Natural killer cell (primary cell): ENCODE data around the gene DHH. TPM values are rescaled to one million over a fixed set of nuclear protein-coding genes. Genes with fewer than 3 reads are reported as not detected.

Source experiments
- ATAC-seq, 3 donors: fragments of 150-1000 bp in 2 of 3; fragments of 200-7000 bp in 1 of 3; cut with Tn5 transposase; 1 replicate in 1 of 3; 2 replicates in 2 of 3; pipeline ENCODE4 v1.10.0; 2021; ENCODE audit warnings: mild to moderate bottlenecking in 2 of 3, moderate library complexity in 2 of 3
- DNase-seq, 2 donors: peaks; one replicate each; pipeline versions ENCODE4 v3.0.0 to v3.0.0-alpha.2; 2013 to 2021; ENCODE audit warnings: mixed read lengths in 1 of 2
- H3K27ac ChIP-seq: one replicate; pipeline ENCODE4 v1.5.1; 2013; ENCODE audit warnings: mild to moderate bottlenecking, low read length
- H3K27me3 ChIP-seq: one replicate; pipeline ENCODE4 v1.6.1; 2013; ENCODE audit warnings: low read length; ENCODE audit not compliant: control insufficient read depth, insufficient read depth
- H3K36me3 ChIP-seq: one replicate; pipeline ENCODE4 v1.6.1; 2013; ENCODE audit warnings: low read length; ENCODE audit not compliant: control insufficient read depth, insufficient read depth
- H3K4me1 ChIP-seq: one replicate; pipeline ENCODE4 v1.6.1; 2013; ENCODE audit warnings: low read length; ENCODE audit not compliant: control insufficient read depth, insufficient read depth
- H3K4me3 ChIP-seq: one replicate; pipeline ENCODE4 v1.5.1; 2013; ENCODE audit warnings: low read length
- H3K9me3 ChIP-seq: one replicate; pipeline ENCODE4 v1.6.1; 2013; ENCODE audit warnings: low read length; ENCODE audit not compliant: control insufficient read depth, insufficient read depth
- H3K27ac Mint-ChIP-seq, 2 donors: one replicate each; pipeline ENCODE4 v1.8.0; 2022; ENCODE audit warnings: mild to moderate bottlenecking in 2 of 2, mixed read lengths in 2 of 2, moderate library complexity in 1 of 2
- H3K27me3 Mint-ChIP-seq, 2 donors: one replicate each; pipeline ENCODE4 v1.8.0; 2022; ENCODE audit warnings: low read depth in 2 of 2, mixed read lengths in 2 of 2
- H3K36me3 Mint-ChIP-seq: one replicate; pipeline ENCODE4 v1.8.0; 2022; ENCODE audit warnings: mixed read lengths
- H3K4me1 Mint-ChIP-seq, 2 donors: one replicate each; pipeline ENCODE4 v1.8.0; 2022; ENCODE audit warnings: mixed read lengths in 2 of 2
- H3K4me3 Mint-ChIP-seq: one replicate; pipeline ENCODE4 v1.8.0; 2022; ENCODE audit warnings: mild to moderate bottlenecking, moderate library complexity, mixed read lengths
- H3K9me3 Mint-ChIP-seq, 2 donors: one replicate each; pipeline ENCODE4 v1.8.0; 2022; ENCODE audit warnings: mixed read lengths in 2 of 2
- WGBS: methylation state at CpG from one replicate; pipeline ENCODE4 v1.1.7; 2013; ENCODE audit warnings: missing lambda C conversion rate; ENCODE audit not compliant: insufficient coverage; 5-methylcytosine and 5-hydroxymethylcytosine counted together
- intact Hi-C: fragments of 100-400 bp; cut with micrococcal nuclease; formaldehyde crosslinking; loops from one replicate; pipeline ENCODE4 v1.14.2; 2022
- total RNA-seq, 4 donors: library from RNA; stranded (reverse); fragments of 120-200 nt in 1 of 4; gene quantifications; one replicate each; pipeline versions ENCODE4 v1.2.3 to v1.2.4, GENCODE V29; 2013 to 2022
- TF ChIP-seq, protein P1 (sequence below): fragments of 200-600 bp; IDR thresholded peaks from one replicate; pipeline ENCODE4 v1.8.0; 2022; ENCODE audit warnings: antibody characterized with exemption

Gene DHH
- total RNA-seq, 3 donors from 2014 or later (not counting 1 experiment from before 2014, with no cell fraction given), result 0.39 to 0.80 (median 0.45) TPM

DNA sequence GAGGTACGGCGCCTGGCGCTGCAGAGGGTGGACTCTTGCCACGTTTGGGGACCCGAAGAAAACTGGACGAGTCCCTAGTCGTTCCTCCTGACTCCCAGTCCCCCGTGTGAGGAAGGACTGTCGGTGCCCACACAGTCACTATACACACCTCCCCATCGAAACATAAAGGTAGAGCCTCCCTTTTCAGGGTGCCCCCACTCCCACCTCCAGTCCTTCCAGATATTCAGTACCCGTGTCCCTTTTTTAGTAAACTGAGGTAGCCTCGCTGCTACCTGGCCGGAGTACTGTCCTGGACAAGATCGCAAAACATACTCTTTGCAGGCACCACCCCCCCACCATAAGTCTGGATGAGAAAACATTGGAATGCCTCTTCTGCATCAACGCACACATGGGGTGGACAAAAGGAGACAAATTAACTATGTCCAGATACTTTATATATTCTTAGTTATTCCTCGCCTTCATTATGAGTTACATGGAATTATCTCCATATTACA lies 33.4 kb downstream of the DHH start:
- H3K4me1 ChIP-seq, result peaks cover 40% of the 10 kb centered on the region
- 12% methylated on average over 14 of the region's 16 CpGs for WGBS
- no peaks in the 10 kb centered on the region for H3K27me3 ChIP-seq
- peak overlapping the region; percentile 91 for H3K4me3 Mint-ChIP-seq
- H3K27ac Mint-ChIP-seq, result peak overlapping the region; percentile 87 to 92
- no peaks in the 10 kb centered on the region for H3K9me3 ChIP-seq
- H3K27me3 Mint-ChIP-seq, result no peaks in the 10 kb centered on the region
- DNase-seq, result no peak
- peaks cover 50% of the 10 kb centered on the region in 2 donors for H3K4me1 Mint-ChIP-seq
- TF ChIP-seq, protein P1, sequence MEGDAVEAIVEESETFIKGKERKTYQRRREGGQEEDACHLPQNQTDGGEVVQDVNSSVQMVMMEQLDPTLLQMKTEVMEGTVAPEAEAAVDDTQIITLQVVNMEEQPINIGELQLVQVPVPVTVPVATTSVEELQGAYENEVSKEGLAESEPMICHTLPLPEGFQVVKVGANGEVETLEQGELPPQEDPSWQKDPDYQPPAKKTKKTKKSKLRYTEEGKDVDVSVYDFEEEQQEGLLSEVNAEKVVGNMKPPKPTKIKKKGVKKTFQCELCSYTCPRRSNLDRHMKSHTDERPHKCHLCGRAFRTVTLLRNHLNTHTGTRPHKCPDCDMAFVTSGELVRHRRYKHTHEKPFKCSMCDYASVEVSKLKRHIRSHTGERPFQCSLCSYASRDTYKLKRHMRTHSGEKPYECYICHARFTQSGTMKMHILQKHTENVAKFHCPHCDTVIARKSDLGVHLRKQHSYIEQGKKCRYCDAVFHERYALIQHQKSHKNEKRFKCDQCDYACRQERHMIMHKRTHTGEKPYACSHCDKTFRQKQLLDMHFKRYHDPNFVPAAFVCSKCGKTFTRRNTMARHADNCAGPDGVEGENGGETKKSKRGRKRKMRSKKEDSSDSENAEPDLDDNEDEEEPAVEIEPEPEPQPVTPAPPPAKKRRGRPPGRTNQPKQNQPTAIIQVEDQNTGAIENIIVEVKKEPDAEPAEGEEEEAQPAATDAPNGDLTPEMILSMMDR, result no peak
- H3K36me3 ChIP-seq, result peaks cover under 1% of the 10 kb centered on the region
- no peaks in the 10 kb centered on the region for H3K9me3 Mint-ChIP-seq
- no peak for ATAC-seq
- intact Hi-C loops, result loop anchor here (5.0 kb wide), 1 partner anchor 51 kb away; the partner anchor contains the start of gene LMBR1L
- H3K36me3 Mint-ChIP-seq, result no peaks in the 10 kb centered on the region
- H3K27ac ChIP-seq, result peak overlapping the region; percentile 77
- H3K4me3 ChIP-seq, result peak overlapping the region; percentile 68

DNA sequence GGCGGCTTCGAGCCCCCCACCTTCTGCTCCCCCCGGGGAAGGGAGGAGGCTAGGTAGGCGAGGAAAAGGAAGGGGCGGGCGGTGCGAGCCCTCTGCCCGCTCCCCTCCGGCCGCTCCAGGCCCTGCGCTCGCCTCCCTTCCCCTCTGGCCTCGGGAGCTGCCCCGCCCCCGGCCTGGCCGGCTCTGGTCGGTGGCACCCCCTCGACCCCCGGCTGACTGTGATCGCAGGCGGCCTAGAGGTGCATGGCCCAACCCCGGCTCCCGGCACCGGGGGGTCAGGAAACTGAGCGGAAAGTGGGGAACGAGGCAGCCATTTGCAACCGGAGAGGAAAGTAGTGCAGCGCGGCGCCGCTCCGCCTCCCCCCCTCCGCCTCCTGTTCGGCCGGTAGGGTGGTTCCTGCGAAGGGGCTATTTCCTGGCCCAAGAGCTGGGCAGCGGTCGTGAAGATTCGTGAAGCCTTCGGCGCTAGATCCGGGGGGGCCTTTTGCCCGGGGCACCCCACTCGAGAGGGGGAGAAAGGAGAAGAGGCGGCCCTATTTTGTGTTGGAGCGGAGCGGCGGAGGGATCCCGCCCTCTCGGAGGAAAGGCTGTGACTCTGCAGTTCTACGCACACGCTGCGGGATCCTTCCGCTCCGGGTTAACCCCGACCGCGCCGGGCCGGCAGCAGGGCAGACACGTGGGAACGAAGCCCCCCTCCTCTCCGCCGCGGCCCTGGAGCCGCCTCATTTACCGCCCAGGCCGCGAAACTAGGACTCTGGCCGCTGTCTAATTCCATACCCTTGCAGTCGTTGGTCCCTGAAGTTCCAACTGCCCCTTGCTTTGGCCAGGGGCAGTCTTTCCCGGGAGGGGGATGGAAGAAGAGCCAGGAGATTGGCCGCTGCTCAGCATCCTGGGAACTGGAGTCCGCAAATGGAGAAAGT lies 34.1 kb downstream of the DHH start, which contains the start of gene KMT2D:
Gene KMT2D (minus strand): TSS at position 558 of the 920 bp plus-strand sequence. CDS start 5,470 bp downstream, outside the sequence.
- TF ChIP-seq, protein P1, result no peak
- Histone ChIP-seq H3K4me1 (peaks cover 47% of the 10 kb centered on the region), H3K36me3 (no peaks in the 10 kb centered on the region), H3K27ac (peak within 1 kb of the TSS; percentile 77), H3K27me3 (no peaks in the 10 kb centered on the region), H3K4me3 (peak within 1 kb of the TSS; percentile 68), H3K9me3 (no peaks in the 10 kb centered on the region)
- Mint-ChIP-seq H3K4me1 (peaks cover 57% of the 10 kb centered on the region in 2 donors), H3K4me3 (peak within 1 kb of the TSS; percentile 91), H3K9me3 (no peaks in the 10 kb centered on the region), H3K27ac (peak within 1 kb of the TSS; percentile 87 to 92), H3K36me3 (no peaks in the 10 kb centered on the region), H3K27me3 (no peaks in the 10 kb centered on the region)
- DNase-seq (peak; percentile 83 to 96), ATAC-seq (peak; percentile 79 to 88 (median 79))
- WGBS, result 0% methylated on average over 74 of the region's 74 CpGs
- intact Hi-C loops, result loop anchor here (1.0 to 5.0 kb wide), 2 partner anchors 9 to 52 kb away; partner anchors contain the start of genes LMBR1L and RHEBL1

DNA sequence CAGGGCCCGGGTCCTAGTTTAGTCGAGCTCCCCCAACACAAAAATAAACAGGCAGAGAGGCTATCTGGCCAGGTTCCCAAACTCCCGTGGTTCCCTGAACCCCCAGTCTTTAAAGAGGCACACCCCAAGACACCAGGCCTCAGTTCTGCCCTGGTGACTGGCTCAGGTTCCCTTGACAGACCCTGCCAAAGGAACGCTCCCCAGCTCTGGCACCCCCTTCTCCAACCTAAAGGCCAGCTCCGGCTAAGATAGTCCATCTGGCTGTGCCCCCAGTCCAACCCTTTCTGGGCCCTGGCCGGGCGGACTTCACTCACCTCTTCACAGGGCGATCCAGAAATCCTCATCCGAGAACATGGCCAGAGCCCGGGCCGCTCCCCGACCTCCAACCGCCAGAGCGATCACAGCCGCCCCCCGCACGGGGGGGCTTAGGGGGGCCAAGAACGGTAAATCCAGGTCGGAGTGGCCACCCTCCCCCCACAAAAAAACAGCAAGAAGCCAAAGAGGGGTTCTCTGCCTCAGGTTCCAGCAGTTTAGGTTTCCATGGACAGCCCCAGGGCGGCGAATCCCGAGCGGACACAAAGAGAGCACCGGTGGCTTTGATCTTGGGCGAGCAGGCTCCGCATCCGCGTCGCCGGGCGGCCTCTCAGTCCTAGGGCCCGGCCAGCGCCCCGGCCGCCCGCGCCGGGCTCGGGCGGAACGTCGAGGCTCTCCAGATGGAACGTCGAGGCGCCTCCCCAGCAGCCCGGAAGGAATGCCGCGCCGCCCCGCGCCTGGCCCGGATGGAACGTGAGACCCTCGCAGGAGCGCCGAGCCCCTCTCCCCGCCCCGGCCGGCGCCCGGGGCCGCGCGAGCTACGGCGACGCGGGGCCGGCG lies 35.1 kb downstream of the DHH start:
- Histone ChIP-seq H3K9me3 (no peaks in the 10 kb centered on the region), H3K36me3 (peaks cover 8% of the 10 kb centered on the region), H3K27me3 (no peaks in the 10 kb centered on the region), H3K4me1 (peaks cover 54% of the 10 kb centered on the region), H3K27ac (peak overlapping the region; percentile 77), H3K4me3 (peak overlapping the region; percentile 68)
- intact Hi-C loops, result loop anchor here (1.0 to 5.0 kb wide), 2 partner anchors 10 to 53 kb away; partner anchors contain the start of genes LMBR1L and RHEBL1
- TF ChIP-seq, protein P1, result no peak
- H3K4me1 Mint-ChIP-seq, result peaks cover 66 to 67% of the 10 kb centered on the region in 2 donors
- H3K36me3 Mint-ChIP-seq, result no peaks in the 10 kb centered on the region
- H3K9me3 Mint-ChIP-seq, result no peaks in the 10 kb centered on the region
- DNase-seq (peak in 1 of 2 donors; percentile 53), ATAC-seq (peak; percentile 4 to 25 (median 9))
- peak overlapping the region; percentile 91 for H3K4me3 Mint-ChIP-seq
- no peaks in the 10 kb centered on the region for H3K27me3 Mint-ChIP-seq
- peak overlapping the region; percentile 81 to 92 for H3K27ac Mint-ChIP-seq
- WGBS, result under 1% methylated on average over 70 of the region's 70 CpGs
